Peyer's patch (tissue), 4 donors: ENCODE results near the gene SAT1. TPM values are rescaled to one million over a fixed set of nuclear protein-coding genes. Genes with fewer than 3 reads are reported as not detected.
A peak's percentile ranks its signal among the peaks of the same experiment; 100 is the strongest.

ENCODE experiments used
- DNase-seq, 3 donors: peaks; one replicate each; pipeline ENCODE4 v3.0.0-alpha.2; 2017 to 2019
- H3K27ac ChIP-seq, 4 donors: fragments of 200-600 bp; sonication (generic); one replicate each; pipeline ENCODE4 v1.5.1; 2016 to 2019
- H3K27me3 ChIP-seq, 2 donors: fragments of 200-600 bp; sonication (generic); one replicate each; pipeline ENCODE4 v1.5.1; 2019
- H3K36me3 ChIP-seq, 3 donors: fragments of 200-600 bp; sonication (generic); one replicate each; pipeline ENCODE4 v1.5.1; 2016 to 2019
- H3K4me1 ChIP-seq, 4 donors: fragments of 200-600 bp; sonication (generic); one replicate each; pipeline ENCODE4 v1.5.1; 2016 to 2019
- H3K4me3 ChIP-seq, 4 donors: fragments of 200-600 bp; sonication (generic); 1 replicate in 3 of 4; 2 replicates in 1 of 4; pipeline ENCODE4 v1.5.1; 2016 to 2019; ENCODE audit warnings: mild to moderate bottlenecking in 1 of 4
- H3K9me3 ChIP-seq, 4 donors: fragments of 200-600 bp; sonication (generic); one replicate each; pipeline ENCODE4 v1.5.1; 2016 to 2019; ENCODE audit warnings: mild to moderate bottlenecking in 1 of 4
- POLR2A ChIP-seq, 2 donors: fragments of 450-650 bp; IDR thresholded peaks; one replicate each; pipeline ENCODE4 v1.5.1; 2017; ENCODE audit warnings: antibody characterized with exemption in 2 of 2, mild to moderate bottlenecking in 2 of 2, moderate library complexity in 2 of 2
- total RNA-seq, 4 donors: library from RNA; depleted of rRNA; stranded (reverse); fragments of >200 nt; gene quantifications; one replicate each; pipeline ENCODE4 v1.1.0, GENCODE V29; 2016
- TF ChIP-seq, protein P1 (sequence below), 6 experiments: fragments of 450-650 bp in 4 of 6; fragments of 200-600 bp in 2 of 6; sonication (generic) in 1 of 6; IDR thresholded peaks; one replicate each; pipeline ENCODE4 v1.5.1; 2017 to 2019; ENCODE audit warnings: antibody characterized with exemption in 6 of 6, mild to moderate bottlenecking in 3 of 6, moderate library complexity in 1 of 6

Gene SAT1
- total RNA-seq, 4 donors from 2014 or later: 796 to 836 (median 832) TPM

- no peaks in the 10 kb centered on the region for H3K4me1 ChIP-seq
- H3K27ac ChIP-seq: peak overlapping the region; percentile 86 to 98 (median 96)
- peak overlapping the region; percentile 54 to 80 (median 70) for H3K4me3 ChIP-seq
- no peak for TF ChIP-seq POLR2A (IDR thresholded peaks at IDR 0.05)
- TF ChIP-seq, protein P1, sequence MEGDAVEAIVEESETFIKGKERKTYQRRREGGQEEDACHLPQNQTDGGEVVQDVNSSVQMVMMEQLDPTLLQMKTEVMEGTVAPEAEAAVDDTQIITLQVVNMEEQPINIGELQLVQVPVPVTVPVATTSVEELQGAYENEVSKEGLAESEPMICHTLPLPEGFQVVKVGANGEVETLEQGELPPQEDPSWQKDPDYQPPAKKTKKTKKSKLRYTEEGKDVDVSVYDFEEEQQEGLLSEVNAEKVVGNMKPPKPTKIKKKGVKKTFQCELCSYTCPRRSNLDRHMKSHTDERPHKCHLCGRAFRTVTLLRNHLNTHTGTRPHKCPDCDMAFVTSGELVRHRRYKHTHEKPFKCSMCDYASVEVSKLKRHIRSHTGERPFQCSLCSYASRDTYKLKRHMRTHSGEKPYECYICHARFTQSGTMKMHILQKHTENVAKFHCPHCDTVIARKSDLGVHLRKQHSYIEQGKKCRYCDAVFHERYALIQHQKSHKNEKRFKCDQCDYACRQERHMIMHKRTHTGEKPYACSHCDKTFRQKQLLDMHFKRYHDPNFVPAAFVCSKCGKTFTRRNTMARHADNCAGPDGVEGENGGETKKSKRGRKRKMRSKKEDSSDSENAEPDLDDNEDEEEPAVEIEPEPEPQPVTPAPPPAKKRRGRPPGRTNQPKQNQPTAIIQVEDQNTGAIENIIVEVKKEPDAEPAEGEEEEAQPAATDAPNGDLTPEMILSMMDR (IDR thresholded peaks at IDR 0.05): no peak
- DNase-seq: no peak
- H3K36me3 ChIP-seq: peaks cover 0 to 8% (median 0%) of the 10 kb centered on the region in 3 donors
- no peaks in the 10 kb centered on the region for H3K9me3 ChIP-seq
- H3K27me3 ChIP-seq: no peaks in the 10 kb centered on the region
These were observed 856 bp downstream of the SAT1 start for GRCh38 chrX:23783589-23784469.

DNA sequence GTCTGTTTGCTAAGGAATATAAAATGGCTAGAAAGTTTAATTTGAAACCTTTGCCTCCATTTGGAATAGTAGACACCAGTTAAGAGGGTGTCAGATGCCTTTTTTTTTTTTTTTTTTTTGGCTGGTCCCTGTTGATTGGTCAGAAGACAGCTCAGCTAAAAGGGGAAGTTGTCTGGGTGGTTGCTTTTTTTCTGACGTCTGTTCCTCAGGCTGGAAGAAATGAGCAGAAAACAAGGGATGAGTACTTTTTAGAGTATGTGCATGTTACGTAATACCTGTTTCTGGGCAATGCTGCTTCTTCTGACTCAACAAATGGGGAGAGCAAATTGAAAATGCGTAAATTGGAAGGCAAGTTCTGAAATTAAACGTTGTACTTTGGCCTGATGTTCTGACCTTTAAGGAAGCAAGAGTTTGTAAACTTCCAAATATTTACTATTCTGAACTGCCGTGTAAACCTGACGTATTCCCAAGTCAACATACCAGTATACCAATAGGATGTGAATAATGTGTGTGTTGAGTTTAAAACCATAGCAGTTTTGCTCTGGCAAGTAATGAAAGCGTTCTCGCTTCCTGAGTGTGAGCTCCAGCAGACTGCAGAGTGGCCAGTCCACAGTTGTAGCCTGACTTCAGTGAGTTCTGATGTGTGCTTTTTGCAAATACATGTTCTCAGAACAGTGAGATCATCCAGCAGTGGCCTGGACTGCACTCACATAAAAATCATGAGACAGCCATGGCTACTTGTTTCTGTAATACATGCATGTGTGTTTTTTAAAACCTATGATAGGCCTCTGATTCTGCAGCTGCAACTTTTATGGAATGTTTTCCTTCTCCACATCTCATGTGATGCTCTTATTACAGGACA, 1.7 kb downstream of the SAT1 start:
- peak overlapping the region; percentile 54 to 80 (median 70) for H3K4me3 ChIP-seq
- no peaks in the 10 kb centered on the region for H3K9me3 ChIP-seq
- peak overlapping the region; percentile 86 to 98 (median 96) for H3K27ac ChIP-seq
- TF ChIP-seq, protein P1 (IDR thresholded peaks at IDR 0.05): no peak
- no peak for TF ChIP-seq POLR2A (IDR thresholded peaks at IDR 0.05)
- peaks cover 0 to 8% (median 0%) of the 10 kb centered on the region in 3 donors for H3K36me3 ChIP-seq
- H3K27me3 ChIP-seq: no peaks in the 10 kb centered on the region
- H3K4me1 ChIP-seq: no peaks in the 10 kb centered on the region
- DNase-seq: no peak

DNA sequence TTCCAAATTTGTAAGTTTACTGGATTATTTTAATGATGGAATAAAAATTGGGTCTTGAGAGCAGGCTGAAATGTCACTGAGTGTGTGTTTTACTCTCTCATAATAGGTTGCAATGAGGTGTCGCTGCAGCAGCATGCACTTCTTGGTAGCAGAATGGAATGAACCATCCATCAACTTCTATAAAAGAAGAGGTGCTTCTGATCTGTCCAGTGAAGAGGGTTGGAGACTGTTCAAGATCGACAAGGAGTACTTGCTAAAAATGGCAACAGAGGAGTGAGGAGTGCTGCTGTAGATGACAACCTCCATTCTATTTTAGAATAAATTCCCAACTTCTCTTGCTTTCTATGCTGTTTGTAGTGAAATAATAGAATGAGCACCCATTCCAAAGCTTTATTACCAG, 2.6 kb downstream of the SAT1 start:
- Histone ChIP-seq H3K4me1 (no peaks in the 10 kb centered on the region), H3K36me3 (peaks cover 0 to 8% (median 0%) of the 10 kb centered on the region in 3 donors), H3K9me3 (no peaks in the 10 kb centered on the region), H3K27ac (peak overlapping the region in 3 of 4 donors; percentile 81 to 98 (median 97)), H3K27me3 (no peaks in the 10 kb centered on the region), H3K4me3 (peak overlapping the region in 3 of 4 donors; percentile 60 to 80 (median 80))
- no peak for TF ChIP-seq POLR2A (IDR thresholded peaks at IDR 0.05)
- TF ChIP-seq, protein P1 (IDR thresholded peaks at IDR 0.05): no peak
- no peak for DNase-seq

DNA sequence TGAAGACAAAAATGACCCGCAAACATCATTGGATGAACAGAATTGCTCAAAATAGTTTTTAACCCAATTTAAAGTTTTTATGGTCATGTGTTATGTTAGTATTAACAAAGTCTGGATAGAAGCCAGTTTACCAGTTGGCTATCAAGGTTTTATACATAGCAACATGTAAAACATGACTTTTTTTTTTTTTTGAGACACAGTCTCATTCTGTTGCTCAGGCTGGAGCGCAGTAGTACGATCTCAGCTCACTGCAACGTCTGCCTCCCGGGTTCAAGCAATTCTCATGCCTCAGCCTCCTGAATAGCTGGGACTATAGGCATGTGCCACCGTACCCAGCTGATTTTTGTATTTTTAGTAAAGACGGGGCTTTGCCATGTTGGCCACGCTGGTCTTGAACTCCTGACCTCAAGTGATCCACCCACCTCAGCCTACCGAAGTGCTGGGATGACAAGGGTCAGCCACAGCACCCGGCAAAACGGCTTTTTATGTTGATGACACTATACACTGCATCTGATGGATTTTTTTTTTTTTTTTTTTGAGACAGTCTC, 3.4 kb downstream of the SAT1 start:
- no peaks in the 10 kb centered on the region for H3K9me3 ChIP-seq
- no peak for TF ChIP-seq POLR2A (IDR thresholded peaks at IDR 0.05)
- TF ChIP-seq, protein P1 (IDR thresholded peaks at IDR 0.05): no peak
- H3K4me3 ChIP-seq: peak overlapping the region in 1 of 4 donors; percentile 60
- H3K4me1 ChIP-seq: no peaks in the 10 kb centered on the region
- H3K36me3 ChIP-seq: peaks cover 0 to 8% (median 0%) of the 10 kb centered on the region in 3 donors
- no peaks in the 10 kb centered on the region for H3K27me3 ChIP-seq
- no peak overlapping the region for H3K27ac ChIP-seq
- DNase-seq: no peak

DNA sequence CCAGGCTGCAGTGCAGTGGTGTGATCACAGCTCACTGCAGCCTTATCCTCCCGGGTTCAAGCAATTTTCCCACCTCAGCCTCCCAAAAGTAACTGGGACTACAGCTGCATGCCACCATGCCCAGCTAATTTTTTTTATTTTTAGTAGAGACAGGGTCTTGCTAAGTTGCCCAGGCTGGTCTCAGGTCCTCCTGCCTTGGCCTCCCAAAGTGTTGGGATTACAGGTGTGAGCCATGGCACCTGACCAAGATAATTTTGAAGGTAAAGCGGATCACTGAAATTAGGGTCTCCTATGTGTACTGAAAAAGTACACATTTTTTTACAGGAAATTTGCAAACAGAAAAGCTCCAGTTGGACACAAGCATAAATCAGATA, 4.8 kb downstream of the SAT1 start:
- Histone ChIP-seq H3K4me1 (no peaks in the 10 kb centered on the region), H3K27me3 (no peaks in the 10 kb centered on the region), H3K9me3 (no peaks in the 10 kb centered on the region), H3K36me3 (peaks cover 0 to 8% (median 0%) of the 10 kb centered on the region in 3 donors), H3K27ac (no peak overlapping the region), H3K4me3 (no peak overlapping the region)
- TF ChIP-seq, protein P1 (IDR thresholded peaks at IDR 0.05): no peak
- no peak for TF ChIP-seq POLR2A (IDR thresholded peaks at IDR 0.05)
- DNase-seq: no peak
